Raji (cell line): ENCODE data around the gene PPM1E.
A peak's percentile ranks its signal among the peaks of the same experiment; 100 is the strongest.

ENCODE experiments used
- POLR2A ChIP-seq: IDR thresholded peaks from 2 replicates; pipeline ENCODE4 v1.6.1; 2011; ENCODE audit warnings: low read depth, low read length, control low read depth; ENCODE audit not compliant: insufficient read depth

The PPM1E gene

DNA sequence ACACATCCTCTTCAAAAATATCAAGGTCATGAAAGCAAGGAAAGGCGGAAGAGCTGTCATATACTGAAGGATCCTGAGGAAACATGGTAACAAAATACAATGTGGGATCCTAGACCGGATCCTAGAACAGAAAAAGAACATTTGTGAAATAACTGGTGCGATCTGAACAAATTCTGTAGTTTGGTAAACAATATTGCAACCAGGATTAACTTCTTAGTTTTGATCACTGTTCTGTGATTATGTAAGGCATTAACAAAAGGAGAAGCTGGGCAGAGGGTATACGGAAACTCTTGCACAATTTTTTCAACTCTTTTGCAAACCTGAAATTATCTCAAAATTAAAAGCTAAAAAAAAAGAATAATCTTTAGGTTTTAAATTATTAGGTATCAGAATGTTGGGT, 241.3 kb downstream of the PPM1E start:
- TF ChIP-seq POLR2A, result no peak

DNA sequence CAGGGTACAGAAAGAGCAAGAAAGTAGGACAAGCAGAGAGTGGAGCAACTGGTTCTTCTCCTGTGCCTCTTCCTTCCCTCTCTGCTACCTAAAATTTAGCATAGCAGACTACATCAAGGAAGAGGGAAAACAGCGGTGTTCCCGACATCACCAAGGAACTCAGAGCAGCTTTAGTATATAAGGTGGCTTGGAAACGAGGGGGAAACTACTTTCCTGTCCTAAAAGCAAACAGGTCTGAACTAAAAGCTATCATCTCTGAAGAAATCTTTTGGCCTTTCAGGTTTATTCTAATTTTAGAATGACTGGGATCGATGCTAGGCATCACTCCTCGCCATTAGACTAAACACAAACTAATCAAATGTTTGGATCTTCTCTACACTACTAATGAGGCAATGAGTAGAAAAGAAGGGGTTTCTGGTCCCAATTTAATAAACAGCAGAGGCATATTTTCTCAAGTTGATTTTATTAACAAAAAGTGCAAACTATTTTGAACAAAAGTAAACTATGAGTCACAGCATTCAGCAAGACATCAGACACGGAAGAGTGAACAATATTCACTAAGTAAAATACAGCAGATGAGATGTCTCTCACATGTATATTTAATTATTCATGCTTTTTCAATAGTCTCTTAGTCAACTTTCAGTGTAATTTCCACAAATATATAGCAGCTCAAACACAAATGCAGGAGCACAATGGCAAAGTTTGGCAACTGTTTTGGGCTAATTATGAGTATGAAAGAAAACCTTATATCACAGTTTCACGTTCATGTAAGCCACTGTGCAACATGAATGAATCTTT, 242.3 kb downstream of the PPM1E start:
- no peak for TF ChIP-seq POLR2A

DNA sequence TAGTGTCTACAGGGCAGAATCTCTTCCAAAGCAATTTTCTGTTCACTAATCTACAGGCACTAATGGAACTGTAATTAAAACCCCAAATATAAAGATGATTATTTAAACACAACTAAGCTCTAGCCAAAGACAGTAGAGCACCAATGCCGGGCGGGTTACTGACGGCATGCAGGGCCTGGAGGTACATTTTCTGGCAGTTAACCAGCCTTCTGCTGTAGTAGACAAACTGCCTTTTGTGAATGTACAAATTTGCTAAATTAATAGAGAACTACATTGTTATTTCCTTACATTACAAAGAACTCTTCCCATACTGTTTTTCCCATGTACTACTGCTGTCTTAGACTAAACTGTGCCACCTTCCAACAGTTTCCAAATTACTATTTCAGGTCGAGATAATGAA, 243.2 kb downstream of the PPM1E start:
- TF ChIP-seq POLR2A, result no peak

DNA sequence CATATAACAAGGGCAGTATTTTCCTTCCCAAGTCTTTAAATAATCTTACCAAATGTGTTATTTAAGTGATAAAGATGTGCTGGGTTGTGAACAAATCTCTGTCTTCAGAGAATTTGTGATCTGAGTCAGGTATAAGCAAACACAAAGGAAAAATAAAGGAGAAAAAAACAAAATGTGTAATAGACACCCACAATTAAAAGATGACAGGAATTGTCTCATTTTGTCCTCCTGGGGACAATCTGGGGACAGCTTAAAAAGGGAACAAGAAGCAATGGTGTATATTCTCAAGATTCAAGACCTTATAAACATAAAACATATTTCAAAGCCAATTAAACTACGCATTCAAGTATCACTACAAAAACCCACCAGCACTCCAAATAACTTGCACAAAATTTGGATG, 243.8 kb downstream of the PPM1E start:
- no peak for TF ChIP-seq POLR2A

DNA sequence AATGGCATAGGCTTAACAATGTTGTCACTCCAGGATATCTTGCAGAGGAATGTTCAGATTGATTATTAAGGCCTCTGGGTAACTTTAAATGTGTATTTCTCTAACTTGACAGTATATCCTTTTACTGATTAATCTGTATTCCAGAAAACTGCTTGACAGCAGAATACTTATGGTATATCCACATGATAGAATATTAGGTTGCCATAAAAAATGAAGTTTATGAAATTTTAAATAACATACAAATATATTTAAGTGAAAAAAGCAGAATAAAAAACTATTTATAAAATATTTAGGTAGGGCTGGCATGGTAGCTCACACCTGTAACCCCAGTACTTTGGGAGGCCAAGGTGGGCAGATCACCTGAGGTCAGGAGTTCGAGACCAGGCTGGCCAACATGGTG, 244.4 kb downstream of the PPM1E start:
- TF ChIP-seq POLR2A, result no peak

DNA sequence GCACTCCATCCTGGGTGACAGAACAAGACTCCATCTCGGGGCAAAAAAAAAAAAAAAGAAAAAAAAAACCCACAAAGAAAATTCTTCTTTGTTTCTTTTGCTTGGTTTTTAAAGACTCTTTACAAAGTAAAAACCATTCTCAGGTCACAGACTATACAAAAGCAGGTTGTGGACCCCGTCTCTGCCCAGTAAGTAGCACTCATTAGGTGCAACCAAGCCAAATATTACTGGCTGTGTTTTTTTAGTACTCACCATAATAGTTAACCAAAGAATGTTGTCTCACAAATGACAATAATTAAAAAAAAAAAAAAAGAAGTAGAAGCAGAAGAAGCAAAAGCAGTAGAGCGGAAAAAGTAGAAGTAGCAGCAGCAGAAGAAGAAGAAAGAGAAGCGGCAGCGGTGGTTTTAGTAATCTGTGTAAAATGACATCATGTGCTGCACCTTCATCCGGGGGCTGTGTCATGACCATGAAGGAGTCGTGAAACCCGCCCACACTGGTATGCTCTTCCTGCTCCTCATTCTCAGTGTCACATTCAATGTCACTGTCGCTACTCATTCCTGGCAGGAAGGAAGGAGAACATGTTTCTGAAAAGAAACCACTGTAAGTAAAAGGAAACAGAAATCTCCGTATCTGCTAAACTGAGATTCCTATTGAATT, 245.6 kb downstream of the PPM1E start:
- peak; percentile 66 for TF ChIP-seq POLR2A

DNA sequence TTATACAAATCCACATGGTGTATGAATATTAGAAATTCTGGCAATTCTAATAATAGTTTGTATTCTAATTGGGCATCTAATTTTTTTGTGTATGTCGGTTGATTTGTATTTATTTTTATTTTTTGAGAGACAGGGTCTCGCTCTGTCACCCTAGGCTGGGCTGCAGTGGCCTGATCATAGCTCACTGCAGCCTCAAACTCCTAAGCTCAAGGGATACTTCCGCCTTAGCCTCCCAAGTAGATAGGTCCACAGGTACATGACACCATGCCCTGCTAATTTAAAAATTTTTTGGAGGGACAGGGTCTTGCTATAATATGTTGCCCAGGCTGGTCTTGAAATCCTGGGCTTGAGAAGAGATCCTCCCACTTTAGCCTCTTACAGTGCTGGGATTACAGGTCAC, 246.5 kb downstream of the PPM1E start:
- TF ChIP-seq POLR2A, result no peak

DNA sequence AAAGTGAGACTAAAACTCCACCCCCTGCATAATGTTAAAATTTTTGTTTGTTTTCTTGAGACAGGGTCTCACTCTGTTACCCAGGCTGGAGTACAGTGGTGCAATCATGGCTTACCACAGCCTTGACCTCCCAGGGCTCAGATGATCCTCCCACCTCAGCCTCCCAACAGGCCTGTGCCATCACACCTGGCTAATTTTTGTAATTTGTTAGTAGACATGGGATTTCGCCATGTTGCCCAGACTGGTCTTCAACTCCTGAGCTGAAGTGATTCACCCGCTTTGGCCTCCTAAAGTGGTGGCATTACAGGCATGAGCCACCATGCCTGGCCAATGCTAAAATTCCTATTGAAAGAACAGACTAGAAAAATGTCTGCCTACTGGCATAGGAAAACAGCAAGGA, 247.2 kb downstream of the PPM1E start:
- no peak for TF ChIP-seq POLR2A

DNA sequence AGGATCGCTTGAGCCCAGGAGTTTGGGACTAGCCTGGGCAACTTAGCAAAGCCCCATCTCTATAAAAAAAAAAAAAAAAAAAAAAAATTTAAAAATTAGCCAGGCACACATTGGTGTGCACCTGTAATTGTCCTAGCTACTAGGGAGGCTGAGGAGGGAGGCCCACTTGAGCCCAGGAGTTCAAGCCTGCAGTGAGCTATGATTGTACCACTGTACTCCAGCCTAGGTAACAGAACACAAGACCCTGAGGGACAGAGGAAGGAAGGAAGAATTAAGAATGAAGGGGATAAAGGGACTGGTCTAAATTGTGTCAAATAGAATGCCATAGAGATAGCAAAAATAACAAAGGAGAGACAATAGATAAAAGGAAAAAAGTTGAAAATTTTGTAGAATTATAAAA, 248.2 kb downstream of the PPM1E start:
- no peak for TF ChIP-seq POLR2A

DNA sequence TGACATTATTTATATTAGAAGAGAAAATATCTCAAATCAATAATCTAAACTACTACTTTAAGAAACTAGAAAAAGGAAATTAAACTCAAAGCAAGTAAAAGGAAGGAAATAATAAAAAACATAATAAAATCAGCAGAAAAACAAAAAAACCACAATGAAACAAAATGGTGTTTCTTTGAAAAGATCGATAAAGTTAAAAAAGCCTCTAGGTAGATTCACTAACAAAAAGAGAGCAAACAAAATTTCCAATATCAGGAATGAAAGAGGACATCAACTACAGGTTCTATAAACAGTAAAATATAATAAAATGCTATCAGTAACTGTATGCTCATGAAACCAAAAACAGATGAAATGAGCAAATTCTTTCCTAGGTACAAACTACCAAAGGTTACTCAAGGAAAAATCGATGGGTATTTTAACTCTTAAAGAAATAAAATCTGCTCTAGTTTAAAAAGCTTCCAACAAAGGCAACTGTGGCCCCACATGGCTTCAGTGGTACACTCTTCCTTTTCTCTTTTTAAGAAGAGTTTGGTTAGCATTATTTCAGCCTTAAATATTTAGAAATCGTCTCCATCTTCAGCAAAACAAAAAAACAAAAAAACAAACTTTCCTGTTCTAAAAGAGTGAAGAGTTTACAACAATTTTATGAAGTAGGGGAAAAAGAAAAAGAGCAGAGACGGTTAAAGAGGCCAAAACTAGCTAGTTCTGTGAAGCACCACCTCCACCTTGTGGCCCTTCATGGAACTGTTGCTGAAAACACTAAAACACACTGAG, 248.9 kb downstream of the PPM1E start:
- TF ChIP-seq POLR2A, result no peak

DNA sequence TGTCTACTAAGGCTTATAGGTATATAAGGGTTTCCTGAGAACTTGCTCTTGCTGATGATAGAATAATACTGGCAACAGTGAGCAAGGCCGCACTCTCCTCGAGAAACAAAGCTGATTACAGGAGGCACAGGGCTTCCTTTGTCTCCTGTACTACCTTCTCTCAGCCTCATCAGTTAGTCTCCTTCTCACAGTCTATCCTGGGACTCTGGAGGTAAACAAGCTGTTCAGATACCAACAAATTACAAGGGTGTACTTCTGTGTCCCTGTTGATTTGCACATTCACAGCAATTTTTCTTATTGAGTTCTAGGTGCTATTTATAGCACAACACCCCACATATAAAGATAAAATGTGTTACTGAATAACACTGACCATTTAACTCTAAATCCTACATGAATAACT, 252.3 kb downstream of the PPM1E start:
- no peak for TF ChIP-seq POLR2A

DNA sequence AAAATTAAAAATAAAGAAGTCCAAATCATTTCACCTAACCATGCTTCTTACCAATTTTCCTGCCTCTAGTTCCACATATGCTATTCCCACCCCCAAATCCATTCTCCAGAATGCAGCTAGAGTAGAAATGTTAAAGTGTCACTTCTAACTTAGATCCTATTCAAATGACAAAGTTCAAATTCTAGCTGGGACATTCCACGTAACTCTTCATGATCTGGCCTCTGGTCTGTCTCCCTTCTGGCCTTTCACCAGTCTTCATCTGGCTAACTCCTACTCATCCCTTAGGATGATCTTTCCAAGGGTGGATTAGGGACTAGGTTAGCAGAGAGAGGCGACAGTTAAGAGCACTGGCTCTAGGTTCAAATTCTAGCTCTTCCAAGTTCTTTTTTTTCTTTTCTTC, 253.1 kb downstream of the PPM1E start:
- TF ChIP-seq POLR2A, result no peak

DNA sequence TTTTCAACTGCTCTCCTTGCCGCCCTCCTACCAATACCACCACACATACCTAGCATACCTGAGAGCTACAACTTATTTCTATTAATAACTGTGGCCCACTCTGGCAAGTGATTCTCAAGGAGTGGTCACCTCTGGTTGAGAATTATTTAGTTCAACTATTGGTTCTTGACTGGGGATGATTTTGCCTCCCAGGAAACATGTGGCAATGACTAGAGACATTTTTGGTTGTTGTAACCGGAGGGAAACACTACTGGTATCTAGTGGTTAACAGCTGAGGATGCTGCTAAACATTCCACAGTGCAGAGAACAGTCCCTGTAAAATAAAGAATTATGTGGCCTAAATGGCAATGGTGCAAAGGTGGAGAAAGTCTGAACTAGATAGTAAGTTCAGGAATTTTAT, 254.4 kb downstream of the PPM1E start:
- TF ChIP-seq POLR2A, result no peak

DNA sequence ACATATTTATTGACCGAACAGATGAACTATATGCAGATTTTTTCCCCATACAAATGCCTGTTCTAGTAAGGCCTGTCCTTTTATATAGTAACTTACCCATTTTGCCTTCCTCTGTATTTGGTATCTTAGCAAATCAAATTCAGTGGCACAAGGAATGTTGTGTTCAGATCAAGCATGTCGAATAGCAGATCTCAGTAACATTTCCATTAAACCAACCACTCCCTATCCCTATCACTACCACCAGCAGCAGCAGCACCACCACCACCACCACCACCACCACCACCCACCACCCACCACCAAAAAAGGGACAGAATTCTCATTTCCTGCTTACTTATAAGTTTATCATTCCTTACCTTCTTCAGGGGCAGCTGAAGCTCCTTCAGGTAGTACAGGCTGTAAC, 256.3 kb downstream of the PPM1E start:
- no peak for TF ChIP-seq POLR2A

DNA sequence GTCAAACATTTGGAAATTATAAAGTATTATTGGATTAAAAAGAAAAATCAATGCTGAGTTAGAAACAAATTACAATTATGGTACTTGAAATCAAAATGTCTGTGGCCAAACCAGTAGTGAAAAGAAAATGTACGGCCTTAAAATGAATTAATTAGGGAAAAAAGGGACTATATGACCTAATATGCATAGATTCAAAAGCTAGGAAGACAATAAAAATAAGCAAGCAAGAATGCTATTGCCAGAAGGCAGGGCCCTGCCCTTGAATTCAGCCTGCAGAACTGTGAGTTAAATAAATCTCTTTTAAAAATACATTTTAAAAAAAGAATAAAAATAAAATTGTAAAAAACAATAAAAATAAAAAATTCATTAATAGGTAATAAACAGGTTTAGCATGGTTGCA, 262.4 kb downstream of the PPM1E start:
- no peak for TF ChIP-seq POLR2A

DNA sequence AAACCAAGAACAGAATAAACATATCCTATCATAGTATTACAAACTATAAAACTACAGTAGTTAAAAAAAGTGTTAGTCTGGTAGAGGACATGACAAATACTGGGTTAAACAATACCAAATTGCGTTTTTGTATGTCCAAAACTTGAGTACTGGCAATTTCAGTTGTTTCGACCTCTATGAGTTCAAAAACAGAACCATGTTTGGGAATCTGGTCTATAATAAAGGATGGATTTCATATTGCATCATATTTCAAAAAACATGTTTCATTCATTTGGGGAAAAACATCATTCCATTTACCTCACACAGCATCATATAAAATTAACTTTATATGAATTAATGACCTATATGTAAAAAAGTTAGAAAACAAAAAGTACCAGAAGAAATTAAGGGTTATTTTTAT, 269.3 kb downstream of the PPM1E start:
- TF ChIP-seq POLR2A, result no peak
